HCT116 (cell line): Measurements from ENCODE around the gene BRD2. TPM values are rescaled to one million over a fixed set of nuclear protein-coding genes. Genes with fewer than 3 reads are reported as not detected.

Source experiments
- ATAC-seq: fragments of 200-7000 bp; cut with Tn5 transposase; 2 replicates; pipeline ENCODE4 v1.9.1; 2020; ENCODE audit warnings: mild to moderate bottlenecking, moderate library complexity
- BruUV-seq: library from RNA; stranded (reverse); fragments of 400-500 nt; replicated peaks from 2 replicates; lab custom pipeline; 2021; lab: Mats Ljungman, UMichigan
- CTCF ChIA-PET: fragments of 300-600 bp; sonication (Branson Sonifier 250); formaldehyde crosslinking; loops from one replicate; lab custom pipeline; 2021; ENCODE audit warnings: antibody characterized with exemption; lab: Charles Lee
- POLR2A ChIA-PET: fragments of 300-600, 350-600 bp; sonication (Branson Sonifier 250); formaldehyde crosslinking; loops from one replicate; lab custom pipeline; 2021; ENCODE audit warnings: antibody characterized with exemption; lab: Charles Lee
- RAD21 ChIA-PET, 2 experiments: fragments of 300-600 bp; sonication (Branson Sonifier 250); formaldehyde crosslinking; loops; one replicate each; lab custom pipeline; 2023; ENCODE audit warnings: low total read pairs in 2 of 2; ENCODE audit not compliant: uncharacterized antibody in 2 of 2, unreplicated experiment in 2 of 2, low non-redundant PET in 1 of 2; lab: Charles Lee
- DNase-seq: peaks from one replicate; pipeline ENCODE4 v3.0.0-alpha.2; 2010; ENCODE audit warnings: low read depth, low spot score
- H2AFZ ChIP-seq: fragments of 200-600 bp; shearing (Covaris generic), sonication (generic); 2 replicates; pipeline ENCODE4 v1.6.1; 2017; ENCODE audit warnings: low read depth, mixed run types, mixed read lengths, antibody characterized with exemption, low read length; ENCODE audit not compliant: poor library complexity, severe bottlenecking
- H3K27ac ChIP-seq: 2 replicates; pipeline ENCODE4 v1.5.1; 2012; ENCODE audit warnings: low read depth, low read length
- H3K27me3 ChIP-seq: fragments of 200-600 bp; sonication (generic); 2 replicates; pipeline ENCODE4 v1.6.1; 2016; ENCODE audit warnings: mixed run types, low read length, mixed read lengths; ENCODE audit not compliant: insufficient read depth
- H3K36me3 ChIP-seq, 2 experiments: fragments of 200-500 bp in 1 of 2; fragments of 200-600 bp in 1 of 2; sonication (Bioruptor generic) in 1 of 2; sonication (generic) in 1 of 2; 2 replicates each; pipeline versions ENCODE4 v1.5.1 to v1.6.1; 2014 to 2016; ENCODE audit warnings: low read length in 2 of 2, inconsistent platforms in 1 of 2, mixed read lengths in 1 of 2, mixed run types in 1 of 2; ENCODE audit not compliant: insufficient read depth in 2 of 2, control insufficient read depth in 1 of 2
- H3K4me1 ChIP-seq, 2 experiments: fragments of 200-600 bp in 1 of 2; sonication (generic) in 1 of 2; 2 replicates each; pipeline versions ENCODE4 v1.5.1 to v1.6.1; 2012 to 2017; ENCODE audit warnings: low read length in 2 of 2, inconsistent platforms in 1 of 2, mild to moderate bottlenecking in 1 of 2, mixed read lengths in 1 of 2, mixed run types in 1 of 2, moderate library complexity in 1 of 2; ENCODE audit not compliant: insufficient read depth in 2 of 2, control insufficient read depth in 1 of 2
- H3K4me2 ChIP-seq: fragments of 200-600 bp; sonication (generic); 2 replicates; pipeline ENCODE4 v1.6.1; 2017; ENCODE audit warnings: mixed run types, low read length, mixed read lengths
- H3K4me3 ChIP-seq, 2 experiments: fragments of 200-600 bp in 1 of 2; sonication (generic) in 1 of 2; replicated peaks in 1 of 2; 2 replicates each; pipeline ENCODE4 v1.5.1; 2011 to 2016; ENCODE audit warnings: low read length in 2 of 2, control low read depth in 1 of 2, low read depth in 1 of 2, mild to moderate bottlenecking in 1 of 2, mixed read lengths in 1 of 2, mixed run types in 1 of 2
- H3K79me2 ChIP-seq: fragments of 200-600 bp; sonication (generic); 2 replicates; pipeline ENCODE4 v1.6.1; 2017; ENCODE audit warnings: mild to moderate bottlenecking, mixed run types, low read length, moderate library complexity, mixed read lengths; ENCODE audit not compliant: insufficient read depth
- H3K9ac ChIP-seq: fragments of 200-600 bp; sonication (generic); 2 replicates; pipeline ENCODE4 v1.6.1; 2016; ENCODE audit warnings: low read length, mixed read lengths
- H3K9me2 ChIP-seq: fragments of 200-600 bp; sonication (generic), shearing (Covaris generic); 2 replicates; pipeline ENCODE4 v1.6.1; 2017; ENCODE audit warnings: mixed run types, mild to moderate bottlenecking, moderate library complexity; ENCODE audit not compliant: insufficient read depth
- H3K9me3 ChIP-seq, 2 experiments: fragments of 200-500 bp in 1 of 2; fragments of 200-600 bp in 1 of 2; sonication (Bioruptor generic) in 1 of 2; sonication (generic) in 1 of 2; 2 replicates each; pipeline ENCODE4 v1.6.1; 2014 to 2017; ENCODE audit warnings: low read length in 2 of 2, mixed read lengths in 2 of 2, inconsistent platforms in 1 of 2, low read depth in 1 of 2, mild to moderate bottlenecking in 1 of 2, mixed run types in 1 of 2, moderate library complexity in 1 of 2; ENCODE audit not compliant: control insufficient read depth in 1 of 2, insufficient read depth in 1 of 2
- H4K20me1 ChIP-seq: fragments of 200-600 bp; sonication (generic), shearing (Covaris generic); 2 replicates; pipeline ENCODE4 v1.6.1; 2017; ENCODE audit warnings: mixed run types, mild to moderate bottlenecking, moderate library complexity; ENCODE audit not compliant: insufficient read depth
- CEBPB ChIP-seq: IDR thresholded peaks from 2 replicates; pipeline ENCODE4 v1.6.1; 2012; ENCODE audit warnings: low read depth
- EGR1 ChIP-seq: IDR thresholded peaks from 2 replicates; pipeline ENCODE4 v1.6.1; 2012; ENCODE audit warnings: low read depth
- ELF1 ChIP-seq: IDR thresholded peaks from 2 replicates; pipeline ENCODE4 v1.6.1; 2012; ENCODE audit warnings: low read depth, borderline replicate concordance
- EZH2phosphoT487 ChIP-seq: fragments of 200-600 bp; IDR thresholded peaks from 2 replicates; pipeline ENCODE4 v1.6.1; 2018; ENCODE audit warnings: antibody characterized with exemption, borderline replicate concordance
- JUND ChIP-seq: IDR thresholded peaks from 2 replicates; pipeline ENCODE4 v1.6.1; 2012
- POLR2A ChIP-seq: IDR thresholded peaks from 2 replicates; pipeline ENCODE4 v1.7.0; 2011; ENCODE audit warnings: borderline replicate concordance; ENCODE audit not compliant: insufficient read depth, insufficient read length; ENCODE audit errors: extremely low read depth
- RAD21 ChIP-seq: IDR thresholded peaks from 2 replicates; pipeline ENCODE4 v1.6.1; 2012; ENCODE audit warnings: low read depth, mild to moderate bottlenecking
- SP1 ChIP-seq: IDR thresholded peaks from 2 replicates; pipeline ENCODE4 v1.6.1; 2012; ENCODE audit warnings: low read depth
- TCF7L2 ChIP-seq: IDR thresholded peaks from 2 replicates; pipeline ENCODE4 v1.7.0; 2011; ENCODE audit warnings: borderline replicate concordance, inconsistent platforms; ENCODE audit not compliant: insufficient read depth, insufficient read length; ENCODE audit errors: extremely low read depth
- YY1 ChIP-seq: IDR thresholded peaks from 2 replicates; pipeline ENCODE4 v1.6.1; 2011; ENCODE audit warnings: low read length, low read depth, moderate library complexity, mild to moderate bottlenecking; ENCODE audit not compliant: insufficient replicate concordance; ENCODE audit errors: extremely low read depth
- ZNF274 ChIP-seq: fragments of 200-500 bp; sonication (Bioruptor generic); IDR thresholded peaks from 2 replicates; pipeline ENCODE4 v1.6.1; 2014; ENCODE audit warnings: mild to moderate bottlenecking, low read depth, low read length, inconsistent platforms
- intact Hi-C: fragments of 100-400 bp; cut with micrococcal nuclease; formaldehyde crosslinking; loops from 2 replicates; pipeline ENCODE4 v1.10.0; 2022
- total RNA-seq: library from RNA; stranded (reverse); gene quantifications from one replicate; pipeline ENCODE4 v1.2.1, GENCODE V29; 2021; ENCODE audit not compliant: unreplicated experiment
- TF ChIP-seq, protein P1 (sequence below): IDR thresholded peaks from 2 replicates; pipeline ENCODE4 v1.6.1; 2012
- TF ChIP-seq, protein P2 (sequence below): IDR thresholded peaks from 2 replicates; pipeline ENCODE4 v1.6.1; 2012
- TF ChIP-seq, protein P3 (sequence below): IDR thresholded peaks from 2 replicates; pipeline ENCODE4 v1.6.1; 2012; ENCODE audit warnings: low read depth
- TF ChIP-seq, protein P4 (sequence below): IDR thresholded peaks from 2 replicates; pipeline ENCODE4 v1.6.1; 2011; ENCODE audit warnings: mild to moderate bottlenecking, low read length, moderate library complexity; ENCODE audit not compliant: insufficient replicate concordance; ENCODE audit errors: extremely low read depth

Gene BRD2
- total RNA-seq, 1 experiment from 2014 or later = 260 TPM

DNA sequence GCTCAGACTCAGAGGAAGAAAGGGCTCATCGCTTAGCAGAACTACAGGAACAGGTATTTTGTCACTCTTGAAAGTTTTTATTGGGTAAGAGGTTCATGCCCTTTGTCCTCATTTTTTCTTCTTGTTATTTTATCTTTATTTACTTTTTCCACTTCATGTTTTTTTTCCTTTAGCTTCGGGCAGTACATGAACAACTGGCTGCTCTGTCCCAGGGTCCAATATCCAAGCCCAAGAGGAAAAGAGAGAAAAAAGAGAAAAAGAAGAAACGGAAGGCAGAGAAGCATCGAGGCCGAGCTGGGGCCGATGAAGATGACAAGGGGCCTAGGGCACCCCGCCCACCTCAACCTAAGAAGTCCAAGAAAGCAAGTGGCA lies 9.5 kb downstream of the BRD2 start:
- H3K79me2 ChIP-seq = peaks cover 79% of the 10 kb centered on the region
- peaks cover 5 to 18% of the 10 kb centered on the region in 2 experiments; a peak in 3 of 4 replicates for H3K4me1 ChIP-seq
- POLR2A ChIA-PET = interaction anchor here (1.6 kb wide), 1 partner anchor 36 kb away, joined by 3 read pairs; no protein-coding TSS in a partner anchor
- RAD21 ChIA-PET = no interaction called here
- no peak overlapping the region for H3K4me2 ChIP-seq
- DNase-seq (no peak), ATAC-seq (no peak)
- no peak overlapping the region for H3K9ac ChIP-seq
- CTCF ChIA-PET = no interaction called here
- intact Hi-C loops = no loop called here
- H3K27me3 ChIP-seq = no peaks in the 10 kb centered on the region
- H3K4me3 ChIP-seq = no peak overlapping the region
- peaks cover 92% of the 10 kb centered on the region for H4K20me1 ChIP-seq
- H2AFZ ChIP-seq = no peak overlapping the region
- no TSS peak for BruUV-seq
- H3K36me3 ChIP-seq = peaks cover 77 to 85% of the 10 kb centered on the region in 2 experiments
- H3K9me2 ChIP-seq = no peaks in the 10 kb centered on the region
- no peak overlapping the region for H3K27ac ChIP-seq
- H3K9me3 ChIP-seq = no peaks in the 10 kb centered on the region
- TF ChIP-seq, protein P1, sequence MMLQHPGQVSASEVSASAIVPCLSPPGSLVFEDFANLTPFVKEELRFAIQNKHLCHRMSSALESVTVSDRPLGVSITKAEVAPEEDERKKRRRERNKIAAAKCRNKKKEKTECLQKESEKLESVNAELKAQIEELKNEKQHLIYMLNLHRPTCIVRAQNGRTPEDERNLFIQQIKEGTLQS = no peak
- TF ChIP-seq, protein P2, sequence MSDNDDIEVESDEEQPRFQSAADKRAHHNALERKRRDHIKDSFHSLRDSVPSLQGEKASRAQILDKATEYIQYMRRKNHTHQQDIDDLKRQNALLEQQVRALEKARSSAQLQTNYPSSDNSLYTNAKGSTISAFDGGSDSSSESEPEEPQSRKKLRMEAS = no peak
- no peak for TF ChIP-seq SP1
- TF ChIP-seq RAD21 = no peak
- TF ChIP-seq CEBPB = no peak
- no peak for TF ChIP-seq TCF7L2
- no peak for TF ChIP-seq YY1
- TF ChIP-seq EZH2phosphoT487 = no peak
- TF ChIP-seq, protein P3, sequence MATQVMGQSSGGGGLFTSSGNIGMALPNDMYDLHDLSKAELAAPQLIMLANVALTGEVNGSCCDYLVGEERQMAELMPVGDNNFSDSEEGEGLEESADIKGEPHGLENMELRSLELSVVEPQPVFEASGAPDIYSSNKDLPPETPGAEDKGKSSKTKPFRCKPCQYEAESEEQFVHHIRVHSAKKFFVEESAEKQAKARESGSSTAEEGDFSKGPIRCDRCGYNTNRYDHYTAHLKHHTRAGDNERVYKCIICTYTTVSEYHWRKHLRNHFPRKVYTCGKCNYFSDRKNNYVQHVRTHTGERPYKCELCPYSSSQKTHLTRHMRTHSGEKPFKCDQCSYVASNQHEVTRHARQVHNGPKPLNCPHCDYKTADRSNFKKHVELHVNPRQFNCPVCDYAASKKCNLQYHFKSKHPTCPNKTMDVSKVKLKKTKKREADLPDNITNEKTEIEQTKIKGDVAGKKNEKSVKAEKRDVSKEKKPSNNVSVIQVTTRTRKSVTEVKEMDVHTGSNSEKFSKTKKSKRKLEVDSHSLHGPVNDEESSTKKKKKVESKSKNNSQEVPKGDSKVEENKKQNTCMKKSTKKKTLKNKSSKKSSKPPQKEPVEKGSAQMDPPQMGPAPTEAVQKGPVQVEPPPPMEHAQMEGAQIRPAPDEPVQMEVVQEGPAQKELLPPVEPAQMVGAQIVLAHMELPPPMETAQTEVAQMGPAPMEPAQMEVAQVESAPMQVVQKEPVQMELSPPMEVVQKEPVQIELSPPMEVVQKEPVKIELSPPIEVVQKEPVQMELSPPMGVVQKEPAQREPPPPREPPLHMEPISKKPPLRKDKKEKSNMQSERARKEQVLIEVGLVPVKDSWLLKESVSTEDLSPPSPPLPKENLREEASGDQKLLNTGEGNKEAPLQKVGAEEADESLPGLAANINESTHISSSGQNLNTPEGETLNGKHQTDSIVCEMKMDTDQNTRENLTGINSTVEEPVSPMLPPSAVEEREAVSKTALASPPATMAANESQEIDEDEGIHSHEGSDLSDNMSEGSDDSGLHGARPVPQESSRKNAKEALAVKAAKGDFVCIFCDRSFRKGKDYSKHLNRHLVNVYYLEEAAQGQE = no peak
- TF ChIP-seq, protein P4, sequence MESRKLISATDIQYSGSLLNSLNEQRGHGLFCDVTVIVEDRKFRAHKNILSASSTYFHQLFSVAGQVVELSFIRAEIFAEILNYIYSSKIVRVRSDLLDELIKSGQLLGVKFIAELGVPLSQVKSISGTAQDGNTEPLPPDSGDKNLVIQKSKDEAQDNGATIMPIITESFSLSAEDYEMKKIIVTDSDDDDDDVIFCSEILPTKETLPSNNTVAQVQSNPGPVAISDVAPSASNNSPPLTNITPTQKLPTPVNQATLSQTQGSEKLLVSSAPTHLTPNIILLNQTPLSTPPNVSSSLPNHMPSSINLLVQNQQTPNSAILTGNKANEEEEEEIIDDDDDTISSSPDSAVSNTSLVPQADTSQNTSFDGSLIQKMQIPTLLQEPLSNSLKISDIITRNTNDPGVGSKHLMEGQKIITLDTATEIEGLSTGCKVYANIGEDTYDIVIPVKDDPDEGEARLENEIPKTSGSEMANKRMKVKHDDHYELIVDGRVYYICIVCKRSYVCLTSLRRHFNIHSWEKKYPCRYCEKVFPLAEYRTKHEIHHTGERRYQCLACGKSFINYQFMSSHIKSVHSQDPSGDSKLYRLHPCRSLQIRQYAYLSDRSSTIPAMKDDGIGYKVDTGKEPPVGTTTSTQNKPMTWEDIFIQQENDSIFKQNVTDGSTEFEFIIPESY = no peak
- no peak for TF ChIP-seq POLR2A
- no peak for TF ChIP-seq ZNF274
- TF ChIP-seq ELF1 = no peak
- no peak for TF ChIP-seq EGR1
- no peak for TF ChIP-seq JUND
